Fibroblast of peridontal ligament (primary cell): ENCODE results near the gene ZNF451.

Experiments
- DNase-seq: peaks from one replicate; pipeline ENCODE4 v3.0.0-alpha.2; 2010; ENCODE audit errors: extremely low read depth

The ZNF451 gene

DNA sequence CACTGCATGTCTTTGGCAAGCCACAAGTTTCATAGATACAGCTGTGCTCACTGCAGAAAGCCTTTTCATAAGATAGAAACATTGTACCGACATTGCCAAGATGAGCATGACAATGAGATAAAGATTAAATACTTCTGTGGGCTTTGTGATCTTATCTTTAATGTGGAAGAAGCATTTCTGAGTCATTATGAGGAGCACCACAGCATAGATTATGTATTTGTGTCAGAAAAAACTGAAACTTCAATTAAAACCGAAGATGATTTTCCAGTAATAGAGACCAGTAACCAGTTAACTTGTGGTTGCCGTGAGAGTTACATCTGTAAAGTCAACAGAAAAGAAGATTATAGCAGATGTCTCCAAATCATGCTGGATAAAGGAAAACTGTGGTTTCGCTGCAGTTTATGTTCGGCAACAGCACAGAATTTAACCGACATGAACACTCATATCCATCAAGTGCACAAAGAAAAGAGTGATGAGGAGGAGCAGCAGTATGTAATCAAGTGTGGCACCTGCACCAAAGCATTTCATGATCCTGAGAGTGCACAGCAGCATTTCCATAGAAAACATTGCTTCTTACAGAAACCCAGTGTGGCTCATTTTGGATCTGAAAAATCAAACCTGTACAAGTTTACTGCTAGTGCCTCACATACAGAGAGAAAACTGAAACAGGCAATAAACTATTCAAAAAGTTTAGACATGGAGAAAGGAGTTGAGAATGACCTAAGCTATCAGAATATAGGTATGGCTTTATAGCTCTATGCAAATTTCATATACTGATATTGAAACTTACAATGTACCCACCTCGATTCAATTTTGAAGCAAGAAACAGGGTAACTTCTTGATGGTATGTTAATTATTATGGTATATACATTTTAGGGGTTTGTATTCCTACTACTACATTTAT is 58.2 kb downstream of the ZNF451 start:
- no peak for DNase-seq

DNA sequence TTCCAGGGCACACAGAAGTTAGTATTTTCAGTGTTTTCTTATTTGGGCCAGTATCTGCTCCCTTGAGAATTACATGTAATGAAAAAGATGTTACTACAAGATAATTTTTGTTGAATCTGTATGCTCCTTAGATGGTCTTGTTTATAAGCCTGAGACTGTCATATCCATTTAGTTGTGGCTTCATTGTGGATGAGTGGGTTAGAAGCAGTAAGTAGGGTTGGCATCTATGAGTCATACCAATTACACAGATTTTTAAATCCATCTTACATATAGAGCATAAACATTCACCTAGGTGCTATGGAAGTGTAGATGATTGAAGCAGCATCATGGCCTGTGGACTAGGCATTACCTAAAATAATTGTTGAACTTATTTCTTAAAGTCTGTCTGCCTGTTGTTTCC is 68.7 kb downstream of the ZNF451 start:
- DNase-seq, result peak; percentile 28

DNA sequence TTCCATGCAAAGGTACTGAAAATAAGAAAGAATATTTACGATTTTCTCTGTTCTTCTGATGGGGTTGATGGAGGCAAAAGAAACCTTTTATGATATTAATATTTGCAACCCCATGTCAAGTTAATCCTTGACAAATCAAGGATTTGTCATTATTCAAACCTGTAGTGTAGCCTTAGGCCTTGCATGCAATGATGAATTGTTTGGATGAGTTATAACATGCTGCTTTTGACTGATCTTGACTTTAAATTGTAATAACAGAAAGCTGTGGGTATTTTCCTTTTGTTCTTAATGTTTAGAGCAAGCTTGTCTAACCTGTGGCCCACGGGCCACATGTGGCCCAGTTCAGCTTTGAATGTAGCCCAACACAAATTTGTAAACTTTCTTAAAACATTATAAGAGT is 69.1 kb downstream of the ZNF451 start:
- no peak for DNase-seq

DNA sequence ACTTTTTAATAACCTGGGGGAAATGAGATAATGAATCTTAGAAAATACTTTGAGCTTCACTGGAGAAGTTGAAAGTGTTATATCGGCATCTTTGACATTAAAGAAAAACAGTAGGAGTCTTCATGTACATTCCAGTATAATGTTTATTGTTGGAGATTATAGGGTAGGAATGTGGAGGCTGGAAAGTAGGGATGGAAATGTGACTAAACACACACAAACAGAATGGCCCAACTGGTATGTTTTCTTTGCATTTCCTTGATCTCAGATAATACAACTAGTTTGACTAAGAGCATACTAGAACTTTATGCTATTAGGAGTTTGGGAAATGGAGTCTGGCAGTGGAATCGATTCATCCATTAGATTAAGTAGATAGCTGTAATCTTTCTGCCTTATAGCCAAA is 72.0 kb downstream of the ZNF451 start:
- no peak for DNase-seq

DNA sequence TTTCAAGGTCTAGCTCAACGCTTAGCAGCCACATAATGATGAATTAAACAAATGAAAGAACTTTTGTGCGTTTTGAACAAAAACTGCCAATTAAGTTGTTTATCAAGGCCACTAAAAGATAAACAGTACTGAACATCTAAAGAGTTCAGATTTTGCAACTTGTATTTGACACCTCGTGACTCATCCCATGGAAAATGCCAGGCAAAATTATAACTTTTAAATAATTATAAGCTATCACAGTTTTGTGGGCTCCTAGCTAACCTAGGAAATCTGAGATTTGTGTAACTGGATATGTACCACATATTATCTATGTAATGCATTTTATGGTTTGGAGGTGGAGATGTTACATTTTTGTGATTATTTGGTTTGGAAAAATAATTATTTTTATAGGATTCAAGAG is 72.5 kb downstream of the ZNF451 start:
- DNase-seq, result no peak

DNA sequence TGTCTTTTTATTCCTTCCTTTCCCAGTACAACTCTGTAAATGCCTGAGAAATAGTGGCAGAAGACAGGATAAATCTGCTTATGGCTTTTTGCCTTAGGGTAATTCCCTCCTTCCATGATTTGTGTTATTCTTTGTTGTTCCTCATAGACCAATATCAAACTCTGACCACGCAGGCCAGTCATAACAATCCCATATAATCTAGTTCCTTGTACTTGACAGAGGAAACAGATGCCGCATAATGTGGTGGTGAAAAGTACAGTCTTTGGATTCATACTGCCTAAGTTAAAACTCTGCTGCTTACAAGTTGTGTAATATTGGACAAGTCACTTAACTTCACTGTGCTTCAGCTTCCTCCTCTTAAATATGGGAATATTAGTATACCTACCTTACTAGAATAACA is 74.0 kb downstream of the ZNF451 start:
- no peak for DNase-seq

DNA sequence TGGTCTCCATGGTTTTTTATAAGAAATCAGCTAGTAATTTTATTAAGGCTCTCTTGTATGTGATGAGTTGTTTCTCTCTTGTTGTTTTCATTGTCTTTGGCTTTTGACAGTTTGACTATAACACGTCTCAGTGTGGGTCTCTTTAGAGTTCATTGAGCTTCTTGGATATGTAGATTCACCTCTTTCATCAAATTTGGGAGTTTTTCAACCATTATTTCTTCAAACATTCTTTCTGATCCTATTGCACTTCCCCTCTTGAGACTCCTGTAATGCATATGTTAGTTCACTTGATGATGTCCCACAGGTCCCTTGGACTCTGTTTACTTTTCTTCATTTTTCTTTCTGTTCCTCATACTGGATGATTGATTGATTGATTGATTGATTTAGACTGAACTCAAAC is 75.1 kb downstream of the ZNF451 start:
- DNase-seq, result no peak

DNA sequence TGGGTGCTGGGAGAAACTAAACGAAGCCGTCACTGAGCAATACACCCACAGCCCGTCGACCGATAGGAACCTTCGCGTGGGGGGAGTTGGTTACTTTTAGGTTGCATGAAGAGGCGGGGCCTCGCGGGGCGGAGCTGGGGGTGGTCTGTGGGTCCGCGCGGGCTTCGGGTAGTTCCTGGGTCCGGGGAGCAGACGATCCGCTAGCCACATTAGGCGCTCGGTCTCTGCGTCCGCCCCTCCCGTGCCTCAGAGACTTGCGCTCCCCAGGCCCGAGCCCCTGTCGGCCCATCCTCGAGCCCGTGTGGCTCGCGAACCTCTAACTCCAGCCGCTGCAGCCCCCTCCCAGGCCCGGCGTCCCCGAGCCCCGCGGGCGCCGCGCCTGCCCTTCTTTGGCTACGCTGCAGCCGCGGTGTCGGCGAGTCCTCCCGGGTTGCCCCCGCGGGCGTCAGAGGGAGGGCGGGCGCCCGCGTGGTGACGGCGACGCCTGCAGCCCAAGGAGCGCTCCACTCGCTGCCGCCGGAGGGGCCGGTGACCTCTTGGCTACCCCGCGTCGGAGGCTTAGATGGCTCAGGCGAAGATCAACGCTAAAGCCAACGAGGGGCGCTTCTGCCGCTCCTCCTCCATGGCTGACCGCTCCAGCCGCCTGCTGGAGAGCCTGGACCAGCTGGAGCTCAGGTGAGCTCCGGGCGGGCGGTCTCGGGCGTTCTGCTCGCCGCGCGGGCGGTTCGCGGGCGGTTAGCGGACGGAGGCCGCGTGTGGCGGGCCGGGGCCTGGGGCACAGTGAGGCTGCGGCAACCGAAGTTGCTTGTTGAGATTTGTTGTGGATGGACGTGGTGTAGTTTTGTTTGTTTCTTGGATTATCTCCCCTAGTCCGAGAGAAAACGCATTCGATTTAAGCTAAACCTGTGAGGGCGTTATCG is 82.4 kb downstream of the ZNF451 start, which contains the start of gene BAG2:
Gene BAG2, plus strand, starts transcription at position 191 of the 920 bp plus-strand sequence. Its CDS starts 372 bp downstream, at position 563.
- peak; percentile 89 for DNase-seq

DNA sequence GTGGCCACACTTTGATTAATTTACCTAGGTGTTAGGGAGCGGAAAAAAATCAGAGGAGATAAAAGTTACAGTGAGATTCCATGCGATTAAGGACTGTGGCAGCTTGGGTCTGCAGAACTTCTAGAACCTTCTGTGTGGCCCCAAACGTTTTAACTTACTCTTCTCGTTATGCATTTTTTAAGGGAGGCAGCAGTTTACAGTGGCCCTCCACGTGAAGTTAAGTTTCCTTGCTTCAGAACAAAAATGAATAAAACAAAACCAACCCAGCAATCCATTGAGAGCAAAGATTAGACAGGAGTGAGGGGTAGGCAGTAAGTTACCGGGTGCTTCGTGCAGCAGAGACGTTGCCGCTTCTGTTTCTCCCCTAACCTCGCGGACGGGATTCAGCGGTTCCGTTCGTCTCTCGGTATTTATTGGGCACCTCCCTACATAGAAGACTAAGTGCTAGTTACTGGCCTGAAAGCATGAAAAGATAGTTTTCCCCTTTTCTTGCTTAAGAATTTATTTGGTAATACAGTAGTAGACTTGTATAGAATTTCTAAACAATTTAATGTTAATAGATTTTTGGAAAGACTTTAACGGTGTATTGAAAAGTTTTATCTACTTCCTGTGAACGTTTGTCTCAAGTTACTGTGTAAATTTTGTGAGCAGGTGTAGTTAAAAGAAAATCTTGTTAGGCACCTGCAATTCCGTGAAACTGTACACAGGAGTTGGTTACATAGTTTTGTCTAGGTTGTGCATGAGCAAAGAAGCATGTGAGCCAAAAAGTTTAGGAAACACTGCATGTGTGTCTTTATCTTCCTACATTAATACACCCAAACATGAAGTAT is 83.3 kb downstream of the ZNF451 start:
- DNase-seq, result peak; percentile 40

DNA sequence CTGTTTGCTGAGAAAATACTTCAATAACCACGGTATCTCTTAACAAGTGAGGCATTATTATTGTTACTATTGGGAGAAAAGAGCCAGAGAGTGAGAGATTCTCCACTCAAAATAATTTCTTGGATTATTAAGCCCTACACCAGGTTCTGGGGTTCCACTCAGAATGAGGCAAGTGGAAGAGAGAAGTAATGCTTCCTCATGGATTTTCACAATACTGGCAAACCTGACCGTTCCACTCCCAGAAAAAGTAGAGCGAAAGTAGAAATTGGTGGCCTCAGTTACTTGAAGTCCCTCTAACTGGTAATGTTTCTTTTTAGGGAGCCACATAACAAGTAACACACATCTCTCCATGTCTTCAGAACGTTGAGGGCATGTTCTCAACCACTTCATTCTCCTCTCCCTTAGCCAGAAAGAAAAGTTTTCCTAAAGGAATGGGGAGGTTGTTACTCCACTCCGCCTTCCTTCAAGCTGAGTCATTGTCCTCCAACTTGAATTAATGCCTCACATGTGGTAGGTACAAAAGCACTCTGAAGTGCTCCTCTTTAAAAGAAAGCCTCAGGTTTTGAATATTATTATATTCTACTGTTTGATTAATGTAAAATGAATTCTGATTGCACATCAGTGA is 84.0 kb downstream of the ZNF451 start:
- DNase-seq, result peak; percentile 89

DNA sequence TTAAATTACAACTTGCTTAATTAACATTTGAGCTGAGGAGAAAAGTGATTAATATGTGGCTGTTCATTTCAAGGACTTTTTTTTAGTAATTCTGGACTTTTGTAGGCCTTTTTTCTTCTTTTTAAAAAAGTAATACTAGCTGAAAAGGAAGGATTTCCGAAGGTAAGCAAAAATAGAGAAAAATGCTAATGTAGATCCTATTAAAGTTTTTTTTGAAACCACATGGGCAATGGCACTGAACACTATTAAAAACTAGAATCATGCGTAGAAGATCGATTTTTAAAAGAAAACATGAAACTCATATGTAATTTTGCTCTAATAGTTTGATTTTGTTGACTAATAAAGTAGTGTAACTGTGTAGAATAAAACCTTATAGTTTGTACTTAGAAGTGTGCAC is 84.5 kb downstream of the ZNF451 start:
- peak; percentile 38 for DNase-seq

DNA sequence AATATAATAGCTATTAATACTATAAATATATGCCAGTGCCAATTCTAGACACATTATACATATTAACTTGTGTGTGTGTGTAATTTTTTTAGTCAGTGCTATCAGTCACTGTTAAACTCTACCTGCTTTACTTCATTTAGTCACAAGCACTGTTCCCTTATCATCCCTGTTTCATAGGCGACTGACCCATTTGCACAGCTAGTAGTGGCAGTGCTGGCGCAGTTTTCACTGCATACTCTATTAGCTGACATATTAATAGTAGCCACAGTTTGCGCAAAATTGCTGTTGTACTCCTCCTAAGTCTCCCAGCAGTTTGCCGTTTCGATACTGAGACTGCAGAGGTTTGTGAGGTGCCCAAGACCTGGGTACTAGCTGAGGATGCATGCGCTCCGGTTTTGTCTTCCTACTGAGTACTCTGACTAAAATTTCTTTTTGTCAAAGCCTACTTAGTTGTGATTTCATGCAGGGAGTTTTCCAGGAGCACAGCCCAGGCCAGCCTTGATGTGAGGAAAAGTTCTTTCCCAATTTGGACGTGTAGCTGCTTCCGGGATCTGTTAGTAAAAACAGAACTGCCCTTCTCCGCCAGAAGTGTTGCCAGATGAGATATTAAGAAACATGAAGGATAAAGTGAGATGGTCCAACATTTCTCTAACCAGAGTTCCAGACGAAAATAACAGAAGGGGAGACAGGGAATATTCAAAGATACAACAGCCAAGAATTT is 87.7 kb downstream of the ZNF451 start:
- no peak for DNase-seq

DNA sequence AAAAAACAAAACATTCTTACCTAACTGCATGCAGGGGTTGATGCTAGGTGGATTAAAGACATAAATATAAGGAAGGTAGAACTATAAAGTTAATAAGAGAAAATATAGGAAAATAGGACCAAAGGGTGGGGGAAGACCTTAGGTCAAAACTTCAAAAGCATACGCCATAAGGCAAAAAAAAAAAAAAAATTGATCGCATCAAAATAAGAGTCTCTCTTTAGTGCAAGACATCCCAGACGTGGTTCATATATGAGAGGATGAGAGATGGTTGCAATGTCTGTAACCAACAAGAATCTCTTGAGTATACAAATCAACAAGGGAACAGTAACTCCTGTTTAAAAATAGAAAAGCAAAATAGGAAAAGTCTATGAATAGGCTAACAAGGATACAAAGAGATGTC is 90.6 kb downstream of the ZNF451 start:
- DNase-seq, result no peak

DNA sequence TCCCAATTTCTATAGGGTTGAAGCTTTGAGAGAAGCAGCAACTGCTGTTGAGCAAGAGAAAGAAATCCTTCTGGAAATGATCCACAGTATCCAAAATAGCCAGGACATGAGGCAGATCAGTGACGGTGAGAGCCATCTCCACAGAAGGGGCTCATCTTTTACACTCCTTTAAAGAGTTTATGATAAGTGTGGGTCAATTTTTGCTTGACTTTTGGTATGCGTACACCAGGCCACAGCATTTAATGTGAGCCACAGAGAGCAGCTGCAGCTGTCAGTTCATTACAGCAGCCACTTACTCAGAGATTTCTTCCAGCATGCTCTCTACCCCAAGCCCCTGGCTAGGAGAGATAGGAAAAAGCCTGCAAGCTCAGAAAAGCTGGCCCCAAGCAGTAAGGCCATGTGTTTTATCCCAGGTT is 92.0 kb downstream of the ZNF451 start:
- DNase-seq, result peak; percentile 38

DNA sequence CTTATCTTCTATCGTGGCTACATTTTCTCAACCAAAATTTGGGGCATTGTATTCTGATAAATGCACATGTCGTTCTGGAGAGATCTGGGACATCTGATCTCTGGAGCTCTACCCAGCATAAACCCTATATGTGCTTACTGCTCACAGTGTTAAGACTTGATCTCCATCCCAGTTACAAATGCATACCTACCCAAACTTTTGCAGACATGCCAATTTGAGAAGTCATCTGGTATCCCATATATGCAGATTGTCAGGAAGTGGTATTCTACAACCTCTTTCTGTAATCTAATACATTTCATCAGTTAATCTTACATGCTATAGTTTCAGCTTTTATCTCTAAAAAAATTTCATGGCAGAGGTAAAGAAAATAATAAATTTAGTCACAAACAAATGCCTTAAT is 93.3 kb downstream of the ZNF451 start:
- no peak for DNase-seq

DNA sequence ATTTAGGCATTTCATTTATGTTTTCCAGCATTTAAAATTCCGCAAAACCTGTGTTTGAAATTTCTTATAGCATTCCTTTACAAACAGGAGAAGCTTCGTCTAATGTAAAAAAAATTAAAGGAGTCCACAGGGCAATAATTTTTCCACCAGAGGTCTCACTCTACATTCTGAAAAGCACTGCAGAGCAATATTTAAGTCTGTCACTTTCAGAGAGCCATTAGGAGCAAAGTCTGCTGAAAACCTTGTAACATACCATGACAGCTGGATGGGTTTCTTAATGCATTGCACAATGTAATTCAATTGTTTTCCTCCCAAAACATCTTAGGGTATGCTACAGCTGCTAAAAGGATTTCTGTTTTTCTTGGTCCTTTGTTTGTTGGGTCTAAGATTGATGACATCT is 100.2 kb downstream of the ZNF451 start:
- peak; percentile 79 for DNase-seq

DNA sequence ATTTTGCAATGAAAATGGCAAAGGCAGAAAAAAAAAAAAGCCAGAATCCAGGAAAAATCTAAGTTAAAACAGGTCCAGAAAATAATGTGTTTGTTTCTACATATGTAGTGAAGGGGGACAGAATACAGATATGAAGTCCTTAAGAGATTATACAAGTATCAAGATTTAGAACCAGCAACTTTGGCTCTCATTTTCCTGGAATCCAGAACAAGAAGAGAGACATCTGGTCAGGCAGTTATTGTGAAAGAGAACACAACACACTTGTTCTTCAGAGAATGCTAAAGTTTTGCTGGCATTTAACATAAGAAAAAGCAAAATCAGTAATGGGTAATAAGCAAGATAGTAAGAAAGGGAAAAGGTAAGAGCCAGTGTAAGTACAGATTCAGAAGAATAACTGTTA is 103.2 kb downstream of the ZNF451 start:
- DNase-seq, result peak; percentile 72

DNA sequence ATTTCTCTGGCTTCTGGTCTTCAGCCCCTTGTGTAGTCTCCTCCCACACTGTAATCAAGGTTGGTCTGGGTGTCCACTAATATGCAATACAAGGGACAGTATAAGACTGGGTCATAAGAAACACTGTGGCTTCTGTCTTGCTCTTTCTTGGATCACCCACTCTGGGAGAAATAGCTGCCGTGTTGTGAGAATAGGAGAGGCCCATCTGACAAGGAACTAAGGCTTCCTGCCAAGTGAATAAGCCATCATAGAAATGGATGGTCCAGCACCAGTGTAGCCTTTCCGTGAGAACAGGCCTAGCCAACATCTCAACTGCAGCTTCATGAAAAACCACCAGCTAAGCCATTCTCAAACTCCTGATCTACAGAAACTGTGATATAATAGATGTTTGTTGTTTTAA is 105.5 kb downstream of the ZNF451 start:
- DNase-seq, result no peak

DNA sequence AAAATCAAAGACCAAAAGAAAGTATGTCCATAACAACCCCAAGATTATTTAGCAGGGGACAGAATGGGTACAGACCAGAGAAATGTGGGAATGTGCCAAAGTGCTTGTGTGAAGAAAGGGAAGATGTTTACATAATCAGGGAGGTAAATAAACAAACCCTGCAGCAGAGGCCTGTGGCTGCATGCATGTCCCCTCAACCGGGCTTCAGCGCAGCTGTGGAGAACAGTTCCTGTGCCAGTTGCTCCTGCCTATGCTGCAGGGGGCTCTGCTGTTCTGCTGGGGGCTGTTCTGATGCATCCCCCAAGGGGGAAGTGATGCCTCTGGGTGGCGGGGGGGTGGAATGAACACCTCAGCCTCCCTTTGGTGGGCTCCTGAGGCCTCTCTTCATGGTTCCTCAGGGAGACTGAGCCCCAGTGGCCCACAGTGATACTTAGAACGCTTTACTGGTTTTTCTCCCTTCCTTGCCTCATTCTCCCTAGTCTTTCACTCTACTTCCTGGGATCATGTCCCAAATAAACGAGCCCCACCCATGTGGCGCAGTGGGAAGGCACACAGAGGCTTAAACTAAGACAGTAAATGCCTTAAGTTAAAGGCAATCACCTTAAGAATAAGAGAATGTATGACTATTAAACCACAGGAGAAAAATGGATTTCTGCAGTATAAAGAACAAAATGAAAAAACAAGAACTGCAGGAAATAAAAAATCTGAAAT is 109.1 kb downstream of the ZNF451 start:
- peak; percentile 51 for DNase-seq

DNA sequence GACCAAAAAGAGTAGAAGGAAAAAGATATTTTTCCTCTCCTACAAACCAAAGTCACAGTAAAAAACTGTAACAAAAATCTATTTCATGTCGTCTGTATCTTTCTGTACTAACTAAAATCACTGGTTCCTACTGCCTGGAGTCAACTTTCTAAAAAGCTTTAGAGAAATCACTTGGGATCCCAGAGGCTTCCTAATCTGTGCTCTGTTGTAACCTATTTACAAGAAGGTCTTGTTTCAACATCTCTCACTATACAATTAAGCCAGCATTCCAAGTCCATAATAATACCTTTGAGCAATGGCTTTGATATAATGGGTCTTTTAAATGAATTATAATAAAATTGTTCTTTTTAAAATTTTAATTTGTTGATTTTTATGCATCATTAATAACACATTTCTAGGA is 111.7 kb downstream of the ZNF451 start:
- DNase-seq, result peak; percentile 44
